DMS153 treated with DMSO at 0.1 percent for 48 hours (cell line): ENCODE measurements around the gene ABHD15.
"Not testable (repeated sequence)": the region's sequence is repeated elsewhere in the genome, so short reads cannot be mapped to it uniquely, and the experiment has no call there.

Experiments
- DNase-seq: peaks from one replicate; lab custom pipeline; 2025; ENCODE audit not compliant: unreplicated experiment; lab: John Stamatoyannopoulos, UW

Gene ABHD15

DNA sequence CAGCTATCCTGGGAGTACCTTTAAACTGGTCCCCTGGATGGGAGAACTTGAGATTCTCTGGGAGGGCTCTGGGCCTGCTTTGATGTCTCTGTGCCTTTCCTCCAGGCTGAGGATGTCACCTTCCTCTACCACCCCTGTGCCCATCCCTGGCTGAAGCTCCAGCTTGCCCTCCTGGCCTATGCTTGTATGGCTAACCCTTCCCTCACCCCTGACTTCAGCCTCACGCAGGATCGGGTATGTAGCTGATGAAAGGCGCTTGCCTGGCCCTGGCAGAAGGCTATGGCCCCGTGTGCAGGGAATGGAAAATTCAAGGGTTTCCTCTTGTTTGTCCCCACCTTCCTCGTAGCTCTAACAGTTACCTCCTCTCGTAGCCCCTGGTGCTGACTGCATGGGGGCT is 4.6 kb upstream of the ABHD15 start:
- DNase-seq = no peak

DNA sequence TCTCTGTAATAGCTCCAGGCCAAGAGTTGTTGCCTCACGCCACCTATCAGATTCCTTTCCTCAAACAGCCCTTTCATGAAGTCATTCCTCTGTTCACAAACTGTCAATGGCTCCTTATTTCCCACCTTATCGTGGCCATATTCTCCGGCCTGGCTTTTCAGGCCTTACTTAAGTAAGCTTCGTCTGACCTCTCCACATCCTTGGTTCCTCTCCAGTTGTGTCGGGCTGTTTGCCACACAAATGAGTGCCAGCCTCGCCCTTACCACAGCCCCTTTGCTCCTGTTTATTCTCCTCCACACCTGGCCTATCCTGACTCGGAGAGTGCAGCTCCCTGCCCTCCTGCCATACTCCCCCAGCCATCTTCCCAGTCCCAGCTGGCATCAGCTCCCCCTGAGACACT is 3.7 kb upstream of the ABHD15 start:
- DNase-seq = no peak

DNA sequence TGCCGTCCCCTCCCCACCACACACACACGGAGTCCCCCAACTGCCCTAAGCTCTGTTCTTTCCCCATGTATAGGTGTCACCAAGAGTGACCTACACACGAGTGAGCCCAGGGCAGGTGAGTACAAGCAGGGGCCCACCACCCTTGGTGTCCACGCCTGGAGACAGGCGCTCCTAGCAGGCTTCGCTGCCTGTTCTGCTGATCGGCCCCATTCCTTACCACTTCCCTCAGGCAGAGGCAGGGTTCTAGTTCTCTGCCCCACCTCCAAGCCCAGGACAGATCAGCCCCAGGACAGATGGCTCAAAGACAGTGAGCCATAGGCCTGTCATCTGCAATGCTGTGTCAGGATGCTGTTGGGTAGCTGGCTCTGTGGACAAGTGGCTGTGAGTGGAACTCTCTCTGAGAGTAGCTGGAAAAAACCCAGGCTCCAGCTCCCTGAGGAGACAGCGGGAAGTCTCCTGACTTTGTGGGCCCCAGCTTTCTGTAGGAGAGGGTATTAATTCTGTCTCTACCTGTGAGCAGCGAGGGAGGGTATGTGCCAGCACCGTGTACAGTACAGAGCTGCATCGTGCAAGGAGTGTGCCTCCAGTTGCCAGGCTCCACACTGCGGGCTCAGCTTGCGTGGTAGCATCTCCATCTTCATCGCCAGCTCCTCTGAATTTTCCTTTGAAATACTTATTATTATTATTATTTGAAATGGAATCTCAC is 2.6 kb upstream of the ABHD15 start:
- DNase-seq = no peak

GRCh38 chr17:29568331-29569244 is 1.8 kb upstream of the ABHD15 start, which contains the start of gene TP53I13:
TP53I13 (plus strand) TSS chr17:29568701; CDS start chr17:29568759, 58 bp downstream.
- peak; percentile 68 for DNase-seq

GRCh38 chr17:29567554-29568330 is 905 bp upstream of the ABHD15 start:
- peak; percentile 16 for DNase-seq

GRCh38 chr17:29567304-29567553 is 392 bp upstream of the ABHD15 start:
- DNase-seq = no peak

- peak; percentile 46 for DNase-seq
These were observed 979 bp downstream of the ABHD15 start for GRCh38 chr17:29565643-29566472.

DNA sequence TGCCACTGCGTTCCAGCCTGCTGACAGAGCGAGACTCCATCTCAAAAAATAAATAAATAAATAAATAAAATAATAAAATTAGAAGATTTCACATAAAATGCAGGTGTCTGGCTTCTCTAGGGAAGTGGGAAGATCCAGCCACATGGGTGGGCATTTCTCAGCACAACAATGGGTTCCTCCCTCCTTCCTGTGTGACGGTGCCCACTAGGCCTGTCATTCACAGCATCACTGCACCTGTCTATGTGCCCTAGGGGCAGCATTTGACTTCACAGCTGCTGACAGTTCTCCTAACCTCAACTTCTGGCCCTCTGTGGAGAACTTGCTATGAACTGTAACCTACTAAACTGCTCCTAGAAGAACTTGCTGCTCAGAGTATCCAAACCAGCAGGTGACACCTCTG is 3.0 kb downstream of the ABHD15 start:
- DNase-seq = no peak

GRCh38 chr17:29562615-29563014 is 4.2 kb downstream of the ABHD15 start:
- DNase-seq = no peak

DNA sequence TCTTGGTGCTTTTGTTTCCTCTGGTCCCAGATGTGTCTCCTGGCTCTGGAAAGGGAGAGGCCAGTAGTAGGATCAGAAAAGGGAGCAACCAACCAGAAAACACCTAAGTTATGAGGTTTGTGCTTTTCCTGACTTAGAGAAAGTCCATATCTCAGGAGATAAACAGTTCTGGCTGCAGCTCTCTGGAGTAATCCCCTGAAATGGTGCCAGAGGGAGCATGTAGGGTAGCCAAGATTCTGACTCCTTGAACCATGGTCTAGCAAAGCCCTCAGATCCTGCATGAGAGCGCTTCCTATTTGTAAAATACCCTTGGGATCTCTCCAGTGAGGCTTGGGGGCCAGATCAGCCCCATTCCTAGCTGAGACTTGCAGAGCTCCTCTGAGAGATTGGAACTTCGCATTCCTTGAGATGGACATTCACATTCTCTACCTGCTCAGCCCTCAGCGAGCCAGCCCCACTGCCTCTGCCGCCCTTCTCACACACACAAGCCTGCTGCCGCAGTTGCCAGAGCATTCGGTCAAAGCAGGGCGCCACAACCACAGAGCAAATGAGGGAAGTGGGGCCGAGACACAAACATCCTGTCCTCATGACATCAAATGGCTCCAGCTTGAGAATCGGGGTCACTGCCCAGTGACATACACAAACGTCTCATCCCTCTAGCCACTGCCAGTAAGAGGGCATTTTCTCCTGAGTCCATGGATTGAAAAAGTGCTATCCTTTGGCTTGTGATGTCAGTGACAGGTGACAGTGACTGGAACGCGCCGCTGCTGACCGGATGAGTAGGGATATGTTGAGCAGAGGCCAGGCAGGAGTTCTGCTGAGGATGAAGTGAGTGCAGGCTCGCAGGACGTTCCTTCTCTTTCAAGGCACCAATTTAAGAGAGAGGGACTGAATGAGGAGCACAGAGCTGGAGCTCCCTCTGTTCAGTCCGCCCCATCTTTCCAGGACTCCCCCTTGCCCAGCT is 5.0 kb downstream of the ABHD15 start:
- no peak for DNase-seq

DNA sequence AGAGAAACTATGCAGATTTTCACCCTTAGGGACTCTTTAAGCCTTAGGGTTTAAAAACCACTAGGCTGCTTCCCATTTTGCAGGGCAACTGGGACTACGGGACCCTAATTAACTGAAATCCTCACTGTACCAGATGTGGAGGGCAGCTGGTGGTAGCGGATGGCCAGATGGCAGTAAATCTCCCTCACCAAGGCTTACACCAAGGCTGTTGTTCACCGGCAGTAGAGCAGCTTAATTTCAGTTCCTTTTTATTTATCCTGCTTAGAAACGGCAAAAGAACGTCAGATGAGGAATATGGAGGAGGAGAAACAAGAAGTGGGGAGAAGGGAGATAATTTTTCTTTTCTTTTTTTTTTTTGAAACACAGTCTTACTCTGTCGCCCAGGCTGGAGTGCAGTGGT is 6.5 kb downstream of the ABHD15 start:
- no peak for DNase-seq

DNA sequence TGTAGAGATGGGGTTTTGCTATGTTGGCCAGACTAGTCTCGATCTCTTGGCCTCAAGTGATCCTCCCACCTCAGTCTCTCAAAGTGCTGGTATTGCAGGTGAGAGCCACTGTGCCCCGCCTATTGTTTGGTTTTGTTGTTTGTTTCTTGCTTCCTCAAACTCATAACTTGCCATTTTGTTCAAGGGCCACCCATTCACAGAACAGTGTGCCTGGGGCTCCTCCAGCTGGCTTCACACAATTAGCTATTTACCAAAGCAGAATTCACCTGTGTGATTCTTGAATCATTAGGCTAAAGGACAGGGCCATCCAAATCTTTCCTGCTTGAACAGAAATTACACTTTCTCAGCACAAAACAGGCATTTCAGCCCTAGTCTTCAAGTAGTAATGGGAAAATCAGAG is 7.2 kb downstream of the ABHD15 start:
- DNase-seq = no peak

- not testable (repeated sequence) for DNase-seq
These were observed 8.7 kb downstream of the ABHD15 start for GRCh38 chr17:29558139-29558538.

GRCh38 chr17:29557739-29558116 is 9.1 kb downstream of the ABHD15 start:
- DNase-seq = no peak

DNA sequence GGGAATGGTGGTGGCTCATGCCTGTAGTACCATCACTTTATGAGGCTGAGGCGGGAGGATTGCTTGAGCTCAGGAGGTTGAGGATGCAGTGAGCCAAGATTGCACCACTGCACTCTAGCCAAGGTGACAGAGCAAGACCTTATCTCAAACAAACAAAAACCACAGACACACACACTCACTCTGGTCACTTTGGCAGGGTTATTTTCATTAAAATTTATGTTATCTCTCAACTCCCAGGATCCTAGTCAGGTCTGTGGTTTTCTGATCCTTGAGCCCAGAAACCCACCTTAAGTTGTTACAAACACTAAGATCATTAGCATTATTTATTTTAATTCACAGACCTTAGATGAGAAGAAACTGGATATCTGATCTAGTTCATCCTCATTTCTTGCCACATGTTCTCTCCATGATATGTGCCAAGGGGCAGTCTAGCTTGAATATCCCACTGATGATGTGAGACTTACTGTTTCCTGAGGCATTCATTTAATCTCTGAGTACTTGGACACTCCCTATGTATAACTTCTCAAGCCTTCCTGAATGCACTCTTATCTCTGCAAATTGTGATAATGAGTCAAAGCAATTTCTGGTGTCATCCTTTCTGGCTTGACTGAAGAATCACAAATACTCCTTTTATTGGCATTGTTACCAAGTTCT is 9.6 kb downstream of the ABHD15 start:
- no peak for DNase-seq

GRCh38 chr17:29555840-29556239 is 11.0 kb downstream of the ABHD15 start:
- no peak for DNase-seq

GRCh38 chr17:29549177-29549923 is 17.5 kb downstream of the ABHD15 start:
- DNase-seq = no peak

DNA sequence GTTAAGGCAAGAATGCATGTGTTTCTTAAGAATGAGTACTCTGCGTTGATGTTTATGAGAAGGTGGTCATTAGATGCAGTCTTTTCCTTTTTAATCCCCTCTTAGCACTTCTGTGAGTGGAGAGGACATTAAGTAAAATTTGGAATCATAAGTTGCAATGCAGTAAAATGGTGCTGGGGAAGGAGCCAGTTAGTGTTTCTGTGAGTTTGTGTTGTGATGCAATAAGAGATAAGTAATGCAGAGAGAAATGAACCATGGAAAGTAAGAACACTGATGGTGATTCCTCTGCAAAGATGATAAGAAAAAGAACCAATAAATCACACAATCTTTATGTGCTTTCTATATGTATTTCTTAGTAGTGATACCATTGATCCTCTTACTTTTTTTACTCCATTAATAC is 20.0 kb downstream of the ABHD15 start:
- DNase-seq = no peak

DNA sequence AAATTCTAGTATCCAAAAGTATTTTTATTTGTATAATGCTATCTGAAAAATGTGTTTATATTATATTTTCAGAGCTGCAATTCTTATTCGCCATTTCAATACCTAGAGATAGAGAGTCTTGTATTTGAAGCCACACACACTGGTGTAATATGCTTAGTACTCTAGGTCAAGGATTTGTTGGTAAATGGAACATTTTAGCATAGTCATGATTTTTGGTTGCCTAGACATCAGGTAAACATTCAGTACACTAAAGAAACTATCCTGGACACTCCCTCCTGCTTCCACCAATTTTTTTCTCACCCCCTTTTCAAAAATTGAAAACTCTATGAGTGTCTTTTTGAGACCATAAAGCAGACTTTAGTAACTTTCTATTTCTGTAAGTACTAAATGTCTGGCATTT is 20.8 kb downstream of the ABHD15 start:
- no peak for DNase-seq
